GM19240 (cell line): ENCODE results near the gene SLC16A3.

ENCODE experiments used
- DNase-seq: peaks from one replicate; pipeline ENCODE4 v3.0.0; 2011; ENCODE audit warnings: low spot score; ENCODE audit not compliant: insufficient read length

SLC16A3 gene

GRCh38 chr17:82267575-82268379 is 38.9 kb downstream of the SLC16A3 start:
- DNase-seq: no peak

- DNase-seq: no peak
Observed at GRCh38 chr17:82269138-82269881, 40.5 kb downstream of the SLC16A3 start.

GRCh38 chr17:82269882-82270500 is 41.1 kb downstream of the SLC16A3 start:
- no peak for DNase-seq

GRCh38 chr17:82270651-82271050 is 41.8 kb downstream of the SLC16A3 start:
- DNase-seq: no peak

GRCh38 chr17:82271401-82271800 is 42.6 kb downstream of the SLC16A3 start:
- DNase-seq: no peak

GRCh38 chr17:82272495-82273326 is 43.9 kb downstream of the SLC16A3 start:
- peak; percentile 43 for DNase-seq

GRCh38 chr17:82273327-82274133 is 44.7 kb downstream of the SLC16A3 start, which contains the start of gene CSNK1D:
TSS of gene CSNK1D (minus strand) at chr17:82273700. CDS start at chr17:82273381, 319 bp downstream.
- peak; percentile 96 for DNase-seq

- DNase-seq: no peak
Observed at GRCh38 chr17:82274134-82275020, 45.5 kb downstream of the SLC16A3 start.

- DNase-seq: no peak
Observed at GRCh38 chr17:82275326-82275725, 46.5 kb downstream of the SLC16A3 start.

GRCh38 chr17:82276938-82277337 is 48.1 kb downstream of the SLC16A3 start:
- no peak for DNase-seq

- DNase-seq: no peak
Observed at GRCh38 chr17:82277851-82278250, 49.0 kb downstream of the SLC16A3 start.

GRCh38 chr17:82278308-82278707 is 49.5 kb downstream of the SLC16A3 start:
- DNase-seq: no peak

- no peak for DNase-seq
Observed at GRCh38 chr17:82278786-82279391, 50.0 kb downstream of the SLC16A3 start.

GRCh38 chr17:82280537-82280936 is 51.7 kb downstream of the SLC16A3 start:
- DNase-seq: no peak

GRCh38 chr17:82281076-82281475 is 52.2 kb downstream of the SLC16A3 start:
- no peak for DNase-seq

- DNase-seq: no peak
Observed at GRCh38 chr17:82281502-82282238, 52.8 kb downstream of the SLC16A3 start.

GRCh38 chr17:82282239-82283207 is 53.7 kb downstream of the SLC16A3 start:
- DNase-seq: no peak
